H1 (cell line): ENCODE results near the gene TEKTIP1. TPM values are rescaled to one million over a fixed set of nuclear protein-coding genes. Genes with fewer than 3 reads are reported as not detected.

Experiments
- BACH1 ChIP-seq: IDR thresholded peaks from 2 replicates; pipeline ENCODE4 v1.6.1; 2012; ENCODE audit warnings: low read length, improper control_type of control experiment
- CBX8 ChIP-seq: fragments of 300-800, 300-1000 bp; sonication (generic); IDR thresholded peaks from 2 replicates; pipeline ENCODE4 v1.7.1; 2016; ENCODE audit warnings: low read depth, low read length, borderline replicate concordance
- CREB1 ChIP-seq: IDR thresholded peaks from 2 replicates; pipeline ENCODE4 v1.6.1; 2012; ENCODE audit warnings: inconsistent platforms
- EGR1 ChIP-seq: IDR thresholded peaks from 2 replicates; pipeline ENCODE4 v1.6.1; 2011; ENCODE audit warnings: low read depth, low read length, borderline replicate concordance
- EP300 ChIP-seq, 2 experiments: IDR thresholded peaks; 1 replicate in 1 of 2; 2 replicates in 1 of 2; pipeline ENCODE4 v1.6.1; 2011 to 2012; ENCODE audit warnings: low read depth in 2 of 2, low read length in 2 of 2, mild to moderate bottlenecking in 2 of 2, borderline replicate concordance in 1 of 2, inconsistent platforms in 1 of 2, moderate library complexity in 1 of 2
- FOSL1 ChIP-seq: IDR thresholded peaks from 2 replicates; pipeline ENCODE4 v1.6.1; 2011; ENCODE audit warnings: mild to moderate bottlenecking, low read depth, low read length, moderate library complexity; ENCODE audit not compliant: insufficient read depth
- HDAC2 ChIP-seq, 2 experiments: fragments of 300-600 bp in 1 of 2; sonication (generic) in 1 of 2; IDR thresholded peaks; 2 replicates each; pipeline ENCODE4 v1.6.1; 2011 to 2012; ENCODE audit warnings: low read depth in 2 of 2, low read length in 2 of 2, mild to moderate bottlenecking in 2 of 2, moderate library complexity in 2 of 2, borderline replicate concordance in 1 of 2, inconsistent platforms in 1 of 2
- KDM4A ChIP-seq: IDR thresholded peaks from one replicate; pipeline ENCODE4 v1.7.1; 2012; ENCODE audit warnings: low read depth, mild to moderate bottlenecking, moderate library complexity, low read length, inconsistent platforms; ENCODE audit not compliant: severe bottlenecking
- KDM5A ChIP-seq: fragments of 200-600 bp; IDR thresholded peaks from 2 replicates; pipeline ENCODE4 v1.7.1; 2012; ENCODE audit warnings: mild to moderate bottlenecking, low read length, inconsistent platforms, mixed read lengths
- POLR2A ChIP-seq, 2 experiments: IDR thresholded peaks; 1 replicate in 1 of 2; 2 replicates in 1 of 2; pipeline ENCODE4 v1.6.1; 2011; ENCODE audit warnings: low read depth in 2 of 2, low read length in 2 of 2, mild to moderate bottlenecking in 2 of 2; ENCODE audit errors: control extremely low read depth in 1 of 2
- RAD21 ChIP-seq, 2 experiments: IDR thresholded peaks in 1 of 2; conservative IDR thresholded peaks in 1 of 2; 2 replicates each; pipeline ENCODE4 v1.6.1; 2011; ENCODE audit warnings: low read depth in 2 of 2, low read length in 2 of 2, improper control_type of control experiment in 1 of 2, inconsistent platforms in 1 of 2, mild to moderate bottlenecking in 1 of 2, moderate library complexity in 1 of 2
- RBBP5 ChIP-seq: IDR thresholded peaks from 2 replicates; pipeline ENCODE4 v1.7.1; 2012; ENCODE audit warnings: low read depth, mild to moderate bottlenecking, inconsistent platforms, low read length, moderate library complexity, borderline replicate concordance
- RNF2 ChIP-seq: fragments of 200-900, 300-1000 bp; sonication (generic); IDR thresholded peaks from 2 replicates; pipeline ENCODE4 v1.7.1; 2016; ENCODE audit warnings: borderline replicate concordance, low read depth, mild to moderate bottlenecking, antibody characterized with exemption, low read length; ENCODE audit not compliant: poor library complexity, severe bottlenecking; ENCODE audit errors: missing control alignments
- SIRT6 ChIP-seq: IDR thresholded peaks from one replicate; pipeline ENCODE4 v1.7.1; 2012; ENCODE audit warnings: low read length, inconsistent platforms
- SP1 ChIP-seq: IDR thresholded peaks from 2 replicates; pipeline ENCODE4 v1.6.1; 2011; ENCODE audit warnings: low read depth, low read length
- SUZ12 ChIP-seq: fragments of 200-600 bp; sonication (generic); IDR thresholded peaks from 2 replicates; pipeline ENCODE4 v1.6.1; 2012; ENCODE audit warnings: mild to moderate bottlenecking, inconsistent platforms, low read length, moderate library complexity, mixed read lengths
- TBP ChIP-seq: IDR thresholded peaks from 2 replicates; pipeline ENCODE4 v1.6.1; 2011; ENCODE audit warnings: low read depth, low read length, improper control_type of control experiment
- polyA plus RNA-seq, 7 experiments: library from polyadenylated mRNA; depleted of rRNA in 3 of 7; stranded (reverse) in 5 of 7; unstranded in 2 of 7; fragments of >200 nt in 5 of 7; fragments of 200-250 nt in 2 of 7; gene quantifications; 1 replicate in 5 of 7; 2 replicates in 1 of 7; 4 replicates in 1 of 7; pipeline versions ENCODE4 v1.2.1 to v1.2.3, GENCODE V29; 2011 to 2013; ENCODE audit warnings: missing spikeins in 2 of 7, mixed read lengths in 2 of 7
- total RNA-seq: library from RNA; stranded (reverse); fragmentation: NEBNext Ultra II Directional; extraction: Animal tissue kit (Norgen Biotek cat#: 25700); gene quantifications from 2 replicates; pipeline ENCODE4 v1.2.1, GENCODE V29; 2021
- TF ChIP-seq, protein P1 (sequence below): IDR thresholded peaks from 2 replicates; pipeline ENCODE4 v1.6.1; 2011; ENCODE audit warnings: low read length, improper control_type of control experiment
- TF ChIP-seq, protein P2 (sequence below): IDR thresholded peaks from 2 replicates; pipeline ENCODE4 v1.6.1; 2011; ENCODE audit warnings: low read depth, mild to moderate bottlenecking, low read length; ENCODE audit not compliant: insufficient read depth
- TF ChIP-seq, protein P3 (sequence below): IDR thresholded peaks from 2 replicates; pipeline ENCODE4 v1.6.1; 2012; ENCODE audit warnings: inconsistent platforms

The TEKTIP1 gene
- total and polyA plus RNA-seq, 2 of the 8 experiments (the other 6 are each of a cell fraction or from before 2014, with no cell fraction given) = 1.1 TPM; not detected in 1

DNA sequence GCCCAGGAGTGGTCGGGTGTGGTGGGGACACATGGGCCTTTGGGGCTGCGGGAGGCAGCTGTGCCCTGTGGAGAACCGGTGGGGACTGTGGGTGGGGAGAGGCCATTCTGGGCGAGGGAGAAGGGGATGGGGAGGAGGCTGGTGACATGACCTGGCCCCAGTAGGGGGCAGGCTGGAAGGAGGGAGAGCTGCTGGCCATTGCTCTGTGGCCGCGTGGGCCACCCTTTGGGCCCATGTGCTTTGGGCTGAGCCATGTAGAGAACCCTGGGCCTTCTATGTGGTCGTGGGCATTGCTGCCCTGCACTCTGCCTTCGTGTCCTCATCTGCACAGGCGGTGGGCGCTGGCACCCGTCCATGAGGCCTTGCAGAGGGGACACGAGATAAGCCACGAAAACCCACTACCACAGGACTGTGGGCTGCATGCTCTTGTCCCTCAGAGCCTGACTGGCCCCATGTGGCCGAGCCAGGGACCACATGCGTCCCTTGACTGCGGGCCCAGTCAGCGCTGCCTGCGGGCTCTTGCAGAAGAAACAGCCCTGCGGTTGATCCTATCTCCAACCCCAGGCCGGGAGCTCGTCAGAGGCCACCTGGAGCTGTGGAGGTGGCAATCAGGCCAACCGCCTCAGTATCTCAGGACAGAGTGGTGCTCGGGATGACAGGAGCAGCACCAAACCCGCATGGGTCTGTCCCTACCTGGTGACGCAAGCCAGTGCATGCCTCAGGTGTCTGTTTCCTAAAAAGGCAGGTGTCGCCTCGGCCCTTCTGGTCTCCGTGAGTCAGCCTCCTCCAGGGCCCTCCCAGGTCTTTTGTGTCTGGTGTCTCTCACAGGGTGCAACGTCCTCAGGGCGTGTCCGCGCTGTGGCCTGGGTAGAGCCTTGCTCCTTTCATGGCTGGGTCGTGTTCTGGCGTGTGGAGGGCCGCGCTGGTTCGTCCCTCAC lies 18.5 kb upstream of the TEKTIP1 start (continued):
- TF ChIP-seq SUZ12 (no peak), KDM5A (no peak), RAD21 (IDR thresholded peaks at IDR 0.05 in 1 of 2, conservative IDR thresholded peaks at IDR 0.05 in 1 of 2; ENCODE audit: low read depth in 2 of 2, low read length in 2 of 2) (peak; percentile 25 to 42; a peak in 3 of 4 replicates), RBBP5 (no peak), SIRT6 (no peak), EP300 (IDR thresholded peaks at IDR 0.05; ENCODE audit: borderline replicate concordance in 1 of 2, low read depth in 2 of 2, low read length in 2 of 2) (no peak), TBP (no peak), EGR1 (peak; percentile 78; the same call in 1 of the 2 replicates), RNF2 (no peak), HDAC2 (IDR thresholded peaks at IDR 0.05; ENCODE audit: borderline replicate concordance in 1 of 2, low read depth in 2 of 2, low read length in 2 of 2) (no peak), KDM4A (no peak), BACH1 (no peak), SP1 (no peak), CBX8 (no peak), CREB1 (no peak), POLR2A (IDR thresholded peaks at IDR 0.05; ENCODE audit: control extremely low read depth in 1 of 2, low read depth in 2 of 2, low read length in 2 of 2) (no peak), FOSL1 (0 out of 2 replicates have a peak, but pooled peaks have one; percentile 22)
- TF ChIP-seq, protein P1, sequence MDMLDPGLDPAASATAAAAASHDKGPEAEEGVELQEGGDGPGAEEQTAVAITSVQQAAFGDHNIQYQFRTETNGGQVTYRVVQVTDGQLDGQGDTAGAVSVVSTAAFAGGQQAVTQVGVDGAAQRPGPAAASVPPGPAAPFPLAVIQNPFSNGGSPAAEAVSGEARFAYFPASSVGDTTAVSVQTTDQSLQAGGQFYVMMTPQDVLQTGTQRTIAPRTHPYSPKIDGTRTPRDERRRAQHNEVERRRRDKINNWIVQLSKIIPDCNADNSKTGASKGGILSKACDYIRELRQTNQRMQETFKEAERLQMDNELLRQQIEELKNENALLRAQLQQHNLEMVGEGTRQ = no peak
- TF ChIP-seq, protein P2, sequence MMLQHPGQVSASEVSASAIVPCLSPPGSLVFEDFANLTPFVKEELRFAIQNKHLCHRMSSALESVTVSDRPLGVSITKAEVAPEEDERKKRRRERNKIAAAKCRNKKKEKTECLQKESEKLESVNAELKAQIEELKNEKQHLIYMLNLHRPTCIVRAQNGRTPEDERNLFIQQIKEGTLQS = no peak
- TF ChIP-seq, protein P3, sequence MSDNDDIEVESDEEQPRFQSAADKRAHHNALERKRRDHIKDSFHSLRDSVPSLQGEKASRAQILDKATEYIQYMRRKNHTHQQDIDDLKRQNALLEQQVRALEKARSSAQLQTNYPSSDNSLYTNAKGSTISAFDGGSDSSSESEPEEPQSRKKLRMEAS = peak; percentile 43; the same call in 1 of the 2 replicates
